ENCODE data around the gene AKT3. TPM values are rescaled to one million over a fixed set of nuclear protein-coding genes. Genes with fewer than 3 reads are reported as not detected.

Gene AKT3
- total RNA-seq, 4 donors from 2014 or later, result 2.0 to 32.2 (median 9.3) TPM

- no peak for TF ChIP-seq POLR2A (IDR thresholded peaks at IDR 0.05)
- no peak for TF ChIP-seq CTCF (IDR thresholded peaks at IDR 0.05)
- H3K36me3 ChIP-seq, result no peaks in the 10 kb centered on the region
- no peaks in the 10 kb centered on the region for H3K9me3 ChIP-seq
- intact Hi-C loops (cut with DNase I), result no loop called here
- no peak for DNase-seq
- no peaks in the 10 kb centered on the region for H3K27me3 ChIP-seq
- peaks cover 9 to 21% (median 20%) of the 10 kb centered on the region in 3 donors for H3K4me1 ChIP-seq
- no peak overlapping the region for H3K4me3 ChIP-seq
- no peak overlapping the region for H3K27ac ChIP-seq
Measured at GRCh38 chr1:243732637-243733036, 117.4 kb downstream of the AKT3 start.

- Histone ChIP-seq H3K27ac (peak overlapping the region in 1 of 4 donors; percentile 47), H3K4me1 (peaks cover 9 to 21% (median 20%) of the 10 kb centered on the region in 3 donors), H3K36me3 (no peaks in the 10 kb centered on the region), H3K9me3 (no peaks in the 10 kb centered on the region), H3K4me3 (no peak overlapping the region), H3K27me3 (no peaks in the 10 kb centered on the region)
- WGBS, 2 donors, result 70 to 75% methylated on average over 5 of the region's 5 CpGs
- no peak for DNase-seq
- intact Hi-C loops (cut with DNase I), result no loop called here
- TF ChIP-seq POLR2A (IDR thresholded peaks at IDR 0.05) (no peak), CTCF (IDR thresholded peaks at IDR 0.05) (no peak)
Measured at GRCh38 chr1:243731974-243732625, 117.9 kb downstream of the AKT3 start.

GRCh38 chr1:243731301-243731891, 118.6 kb downstream of the AKT3 start:
- Histone ChIP-seq H3K27ac (peak overlapping the region in 1 of 4 donors; percentile 47), H3K36me3 (no peaks in the 10 kb centered on the region), H3K4me1 (peaks cover 9 to 21% (median 20%) of the 10 kb centered on the region in 3 donors), H3K9me3 (no peaks in the 10 kb centered on the region), H3K4me3 (no peak overlapping the region), H3K27me3 (no peaks in the 10 kb centered on the region)
- no peak for DNase-seq
- intact Hi-C loops (cut with DNase I), result no loop called here
- TF ChIP-seq CTCF (IDR thresholded peaks at IDR 0.05) (no peak), POLR2A (IDR thresholded peaks at IDR 0.05) (no peak)
- 9% methylated on average over 3 of the region's 3 CpGs for WGBS, 2 donors

- no peak for DNase-seq
- Histone ChIP-seq H3K27ac (peak overlapping the region in 2 of 4 donors; percentile 7 to 41), H3K4me3 (peak overlapping the region in 2 of 4 donors; percentile 20 to 22), H3K9me3 (no peaks in the 10 kb centered on the region), H3K27me3 (no peaks in the 10 kb centered on the region), H3K36me3 (no peaks in the 10 kb centered on the region), H3K4me1 (peaks cover 9 to 21% (median 20%) of the 10 kb centered on the region in 3 donors)
- intact Hi-C loops (cut with DNase I), result no loop called here
- WGBS, 2 donors, result 81 to 92% methylated on average over 5 to 12 of the region's 23 CpGs
- TF ChIP-seq CTCF (IDR thresholded peaks at IDR 0.05) (no peak), POLR2A (IDR thresholded peaks at IDR 0.05) (no peak)
Measured at GRCh38 chr1:243730487-243731150, 119.4 kb downstream of the AKT3 start.

- intact Hi-C loops (cut with DNase I), result no loop called here
- DNase-seq, result no peak
- WGBS, 2 donors, result 94 to 95% methylated on average over 2 to 3 of the region's 3 CpGs
- peak overlapping the region in 1 of 4 donors; percentile 41 for H3K27ac ChIP-seq
- peaks cover 9 to 21% (median 20%) of the 10 kb centered on the region in 3 donors for H3K4me1 ChIP-seq
- TF ChIP-seq POLR2A (IDR thresholded peaks at IDR 0.05) (no peak), CTCF (IDR thresholded peaks at IDR 0.05) (no peak)
- H3K36me3 ChIP-seq, result no peaks in the 10 kb centered on the region
- no peaks in the 10 kb centered on the region for H3K27me3 ChIP-seq
- H3K4me3 ChIP-seq, result no peak overlapping the region
- no peaks in the 10 kb centered on the region for H3K9me3 ChIP-seq
Measured at GRCh38 chr1:243729956-243730355, 120.1 kb downstream of the AKT3 start.

Data from esophagus squamous epithelium (tissue), 5 donors.